HepG2 (cell line): ENCODE measurements around the gene AKTIP. TPM values are rescaled to one million over a fixed set of nuclear protein-coding genes. Genes with fewer than 3 reads are reported as not detected.
A peak's percentile ranks its signal among the peaks of the same experiment; 100 is the strongest.

Experiments
- AHR ChIP-seq: IDR thresholded peaks from 2 replicates; pipeline ENCODE4 v1.6.1; 2018; ENCODE audit warnings: missing genetic modification reagents, missing compliant biosample characterization
- CHD2 ChIP-seq: IDR thresholded peaks from 2 replicates; pipeline ENCODE4 v1.6.1; 2011; ENCODE audit warnings: low read depth, low read length, improper control_type of control experiment
- HCFC1 ChIP-seq: fragments of 150-350 bp; IDR thresholded peaks from 2 replicates; pipeline ENCODE4 v1.6.1; 2014; ENCODE audit warnings: low read depth, low read length
- ISX ChIP-seq: sonication (generic); formaldehyde crosslinking; conservative IDR thresholded peaks from 2 replicates; pipeline ENCODE4 v1.5.0; 2020; ENCODE audit warnings: missing genetic modification reagents
- MBD4 ChIP-seq: IDR thresholded peaks from 2 replicates; pipeline ENCODE4 v1.6.1; 2012; ENCODE audit warnings: low read length, inconsistent platforms, borderline replicate concordance
- NR2F1 ChIP-seq, 2 experiments: fragments of 450-650 bp in 1 of 2; formaldehyde crosslinking in 1 of 2; IDR thresholded peaks; 2 replicates each; pipeline versions ENCODE4 v1.5.0 to v1.6.1; 2016 to 2020; ENCODE audit warnings: mild to moderate bottlenecking in 1 of 2, missing compliant biosample characterization in 1 of 2, missing genetic modification reagents in 1 of 2, moderate library complexity in 1 of 2
- POLR2G ChIP-seq: fragments of 200-400 bp; formaldehyde crosslinking; IDR thresholded peaks from 2 replicates; pipeline ENCODE4 v1.6.1; 2018; ENCODE audit warnings: mild to moderate bottlenecking, low read depth, low read length, moderate library complexity
- RARG ChIP-seq: sonication (generic); formaldehyde crosslinking; IDR thresholded peaks from 2 replicates; pipeline ENCODE4 v1.4.0; 2020; ENCODE audit warnings: low read depth, mild to moderate bottlenecking, missing genetic modification reagents
- REPIN1 ChIP-seq: sonication (generic); formaldehyde crosslinking; IDR thresholded peaks from 2 replicates; pipeline ENCODE4 v1.8.0; 2022; ENCODE audit warnings: missing genetic modification reagents, low read depth, mild to moderate bottlenecking, borderline replicate concordance
- RXRA ChIP-seq: sonication (generic); formaldehyde crosslinking; IDR thresholded peaks from 2 replicates; pipeline ENCODE4 v1.5.1; 2020; ENCODE audit warnings: missing genetic modification reagents
- SIX1 ChIP-seq: sonication (generic); formaldehyde crosslinking; IDR thresholded peaks from 2 replicates; pipeline ENCODE4 v1.4.0; 2020; ENCODE audit warnings: missing genetic modification reagents, borderline replicate concordance
- SMC3 ChIP-seq: IDR thresholded peaks from 2 replicates; pipeline ENCODE4 v1.6.1; 2011; ENCODE audit warnings: low read length, improper control_type of control experiment
- SPEN ChIP-seq: sonication (generic); formaldehyde crosslinking; IDR thresholded peaks from 2 replicates; pipeline ENCODE4 v1.5.1; 2020; ENCODE audit warnings: low read depth, mild to moderate bottlenecking, missing genetic modification reagents
- TEAD2 ChIP-seq: sonication (generic); formaldehyde crosslinking; IDR thresholded peaks from 2 replicates; pipeline ENCODE4 v1.9.0; 2021; ENCODE audit warnings: missing genetic modification reagents
- U2AF2 ChIP-seq: fragments of 200-400 bp; formaldehyde crosslinking; IDR thresholded peaks from 2 replicates; pipeline ENCODE4 v1.6.1; 2017; ENCODE audit warnings: low read depth, mild to moderate bottlenecking, low read length
- XRCC5 ChIP-seq: fragments of 200-400 bp; formaldehyde crosslinking; optimal IDR thresholded peaks from 2 replicates; pipeline ENCODE3; 2017; ENCODE audit warnings: mild to moderate bottlenecking, low read length
- ZFP36L2 ChIP-seq: sonication (generic); formaldehyde crosslinking; IDR thresholded peaks from 2 replicates; pipeline ENCODE4 v1.4.0; 2020; ENCODE audit warnings: missing genetic modification reagents
- ZNF30 ChIP-seq: sonication (generic); formaldehyde crosslinking; IDR thresholded peaks from 2 replicates; pipeline ENCODE4 v1.5.0; 2020; ENCODE audit warnings: mild to moderate bottlenecking, missing genetic modification reagents
- ZNF44 ChIP-seq: sonication (generic); formaldehyde crosslinking; IDR thresholded peaks from 2 replicates; pipeline ENCODE4 v1.5.1; 2020; ENCODE audit warnings: mild to moderate bottlenecking, missing genetic modification reagents
- ZNF878 ChIP-seq: sonication (generic); formaldehyde crosslinking; IDR thresholded peaks from 2 replicates; pipeline ENCODE4 v1.8.1; 2023; ENCODE audit warnings: mild to moderate bottlenecking, missing genetic modification reagents, moderate library complexity
- ZSCAN30 ChIP-seq: sonication (generic); formaldehyde crosslinking; IDR thresholded peaks from 2 replicates; pipeline ENCODE4 v1.5.0; 2020; ENCODE audit warnings: mild to moderate bottlenecking, missing genetic modification reagents
- polyA plus RNA-seq, 8 experiments: library from polyadenylated mRNA; depleted of rRNA in 3 of 8; stranded (reverse) in 7 of 8; unstranded in 1 of 8; fragments of >200 nt; fragmentation: Illumina TruSeq in 4 of 8; extraction: Trizol in 4 of 8; gene quantifications; 2 replicates each; pipeline versions ENCODE4 v1.2.1 to v1.2.3, GENCODE V29; 2011 to 2016; ENCODE audit warnings: low read depth in 4 of 8, missing spikeins in 1 of 8, mixed read lengths in 1 of 8; ENCODE audit not compliant: insufficient read depth in 1 of 8
- total RNA-seq, 5 experiments: library from RNA; depleted of rRNA; stranded (reverse); fragments of >200 nt; fragmentation: Illumina TruSeq; extraction: Trizol; gene quantifications; 2 replicates each; pipeline ENCODE4 v1.2.3, GENCODE V29; 2016; ENCODE audit warnings: low read depth in 1 of 5
- TF ChIP-seq, protein P1 (sequence below): sonication (generic); formaldehyde crosslinking; IDR thresholded peaks from 2 replicates; pipeline ENCODE4 v1.8.0; 2022; ENCODE audit warnings: mild to moderate bottlenecking, missing genetic modification reagents, borderline replicate concordance
- TF ChIP-seq, protein P2 (sequence below): sonication (generic); formaldehyde crosslinking; IDR thresholded peaks from 2 replicates; pipeline ENCODE4 v1.5.1; 2020; ENCODE audit warnings: missing genetic modification reagents, mild to moderate bottlenecking, borderline replicate concordance
- TF ChIP-seq, protein P3 (sequence below): IDR thresholded peaks from 2 replicates; pipeline ENCODE4 v1.6.1; 2016
- TF ChIP-seq, protein P4 (sequence below): sonication (generic); formaldehyde crosslinking; IDR thresholded peaks from 2 replicates; pipeline ENCODE4 v1.4.0; 2020; ENCODE audit warnings: mild to moderate bottlenecking, missing genetic modification reagents
- TF ChIP-seq, protein P5 (sequence below): sonication (generic); formaldehyde crosslinking; IDR thresholded peaks from 2 replicates; pipeline ENCODE4 v1.5.1; 2020; ENCODE audit warnings: mild to moderate bottlenecking, missing genetic modification reagents, moderate library complexity

The AKTIP gene
- total and polyA plus RNA-seq, 2 of the 13 experiments (the other 11 are each of a cell fraction or from before 2014, with no cell fraction given): 28.8 to 49.0 TPM

DNA sequence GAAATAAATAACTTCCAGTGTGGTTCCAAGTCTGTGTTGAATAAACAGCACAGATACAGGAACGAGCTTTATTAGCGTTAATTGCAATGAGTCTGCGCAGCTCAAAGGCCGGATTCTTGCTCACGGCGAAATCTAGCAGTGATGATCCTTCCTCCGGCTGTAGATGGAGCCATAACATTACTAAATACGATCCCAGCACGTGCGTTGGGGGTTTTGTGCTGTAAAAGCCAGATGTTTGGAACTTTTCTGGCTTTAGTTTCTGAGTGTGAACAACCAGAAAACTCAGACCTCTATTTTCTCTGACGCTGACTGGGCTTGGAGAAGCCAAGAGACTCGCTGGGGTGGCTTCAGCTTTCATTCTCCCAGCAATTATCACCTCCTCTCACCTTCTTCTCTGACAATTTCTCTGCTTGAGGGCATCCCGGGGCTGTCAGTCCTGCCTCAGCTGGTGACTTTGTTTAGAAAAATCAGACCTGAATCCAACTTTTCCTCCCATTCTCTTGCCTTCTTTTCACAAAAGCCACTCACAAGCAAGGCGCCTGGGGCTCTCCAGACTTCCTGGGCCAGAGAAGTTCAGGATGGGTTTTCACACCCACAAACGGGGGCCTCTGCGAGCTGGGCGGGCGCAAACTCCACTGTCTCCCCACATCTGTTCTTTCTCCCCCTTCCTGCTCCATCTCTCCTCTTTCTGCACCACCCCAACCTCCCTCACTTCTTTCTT, 47.1 kb upstream of the AKTIP start (continued):
- TF ChIP-seq, protein P1, sequence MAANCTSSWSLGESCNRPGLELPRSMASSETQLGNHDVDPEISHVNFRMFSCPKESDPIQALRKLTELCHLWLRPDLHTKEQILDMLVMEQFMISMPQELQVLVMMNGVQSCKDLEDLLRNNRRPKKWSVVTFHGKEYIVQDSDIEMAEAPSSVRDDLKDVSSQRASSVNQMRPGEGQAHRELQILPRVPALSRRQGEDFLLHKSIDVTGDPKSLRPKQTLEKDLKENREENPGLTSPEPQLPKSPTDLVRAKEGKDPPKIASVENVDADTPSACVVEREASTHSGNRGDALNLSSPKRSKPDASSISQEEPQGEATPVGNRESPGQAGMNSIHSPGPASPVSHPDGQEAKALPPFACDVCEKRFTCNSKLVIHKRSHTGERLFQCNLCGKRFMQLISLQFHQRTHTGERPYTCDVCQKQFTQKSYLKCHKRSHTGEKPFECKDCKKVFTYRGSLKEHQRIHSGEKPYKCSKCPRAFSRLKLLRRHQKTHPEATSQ: no peak
- TF ChIP-seq RXRA (CRISPR knock-in tag) (no peak), ZNF30 (CRISPR knock-in tag) (no peak), CHD2 (no peak), ZNF878 (CRISPR knock-in tag) (no peak), SMC3 (peak; percentile 75), AHR (CRISPR knock-in tag) (no peak), MBD4 (no peak), U2AF2 (no peak), NR2F1 (CRISPR knock-in tag; IDR thresholded peaks at IDR 0.05) (no peak), TEAD2 (CRISPR knock-in tag) (no peak), SIX1 (CRISPR knock-in tag) (no peak), REPIN1 (CRISPR knock-in tag) (peak; percentile 66; the same call in 1 of the 2 replicates), SPEN (CRISPR knock-in tag) (no peak), POLR2G (no peak), RARG (CRISPR knock-in tag) (no peak), ZFP36L2 (CRISPR knock-in tag) (no peak), ISX (no peak), ZSCAN30 (no peak), XRCC5 (peak; percentile 31), ZNF44 (CRISPR knock-in tag) (0 out of 2 replicates have a peak, but pooled peaks have one; percentile 46), HCFC1 (no peak)
- TF ChIP-seq, protein P2, sequence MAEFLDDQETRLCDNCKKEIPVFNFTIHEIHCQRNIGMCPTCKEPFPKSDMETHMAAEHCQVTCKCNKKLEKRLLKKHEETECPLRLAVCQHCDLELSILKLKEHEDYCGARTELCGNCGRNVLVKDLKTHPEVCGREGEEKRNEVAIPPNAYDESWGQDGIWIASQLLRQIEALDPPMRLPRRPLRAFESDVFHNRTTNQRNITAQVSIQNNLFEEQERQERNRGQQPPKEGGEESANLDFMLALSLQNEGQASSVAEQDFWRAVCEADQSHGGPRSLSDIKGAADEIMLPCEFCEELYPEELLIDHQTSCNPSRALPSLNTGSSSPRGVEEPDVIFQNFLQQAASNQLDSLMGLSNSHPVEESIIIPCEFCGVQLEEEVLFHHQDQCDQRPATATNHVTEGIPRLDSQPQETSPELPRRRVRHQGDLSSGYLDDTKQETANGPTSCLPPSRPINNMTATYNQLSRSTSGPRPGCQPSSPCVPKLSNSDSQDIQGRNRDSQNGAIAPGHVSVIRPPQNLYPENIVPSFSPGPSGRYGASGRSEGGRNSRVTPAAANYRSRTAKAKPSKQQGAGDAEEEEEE (CRISPR knock-in tag): no peak
- TF ChIP-seq, protein P3, sequence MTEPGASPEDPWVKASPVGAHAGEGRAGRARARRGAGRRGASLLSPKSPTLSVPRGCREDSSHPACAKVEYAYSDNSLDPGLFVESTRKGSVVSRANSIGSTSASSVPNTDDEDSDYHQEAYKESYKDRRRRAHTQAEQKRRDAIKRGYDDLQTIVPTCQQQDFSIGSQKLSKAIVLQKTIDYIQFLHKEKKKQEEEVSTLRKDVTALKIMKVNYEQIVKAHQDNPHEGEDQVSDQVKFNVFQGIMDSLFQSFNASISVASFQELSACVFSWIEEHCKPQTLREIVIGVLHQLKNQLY: no peak
- TF ChIP-seq, protein P4, sequence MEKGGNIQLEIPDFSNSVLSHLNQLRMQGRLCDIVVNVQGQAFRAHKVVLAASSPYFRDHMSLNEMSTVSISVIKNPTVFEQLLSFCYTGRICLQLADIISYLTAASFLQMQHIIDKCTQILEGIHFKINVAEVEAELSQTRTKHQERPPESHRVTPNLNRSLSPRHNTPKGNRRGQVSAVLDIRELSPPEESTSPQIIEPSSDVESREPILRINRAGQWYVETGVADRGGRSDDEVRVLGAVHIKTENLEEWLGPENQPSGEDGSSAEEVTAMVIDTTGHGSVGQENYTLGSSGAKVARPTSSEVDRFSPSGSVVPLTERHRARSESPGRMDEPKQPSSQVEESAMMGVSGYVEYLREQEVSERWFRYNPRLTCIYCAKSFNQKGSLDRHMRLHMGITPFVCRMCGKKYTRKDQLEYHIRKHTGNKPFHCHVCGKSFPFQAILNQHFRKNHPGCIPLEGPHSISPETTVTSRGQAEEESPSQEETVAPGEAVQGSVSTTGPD: no peak
- TF ChIP-seq, protein P5, sequence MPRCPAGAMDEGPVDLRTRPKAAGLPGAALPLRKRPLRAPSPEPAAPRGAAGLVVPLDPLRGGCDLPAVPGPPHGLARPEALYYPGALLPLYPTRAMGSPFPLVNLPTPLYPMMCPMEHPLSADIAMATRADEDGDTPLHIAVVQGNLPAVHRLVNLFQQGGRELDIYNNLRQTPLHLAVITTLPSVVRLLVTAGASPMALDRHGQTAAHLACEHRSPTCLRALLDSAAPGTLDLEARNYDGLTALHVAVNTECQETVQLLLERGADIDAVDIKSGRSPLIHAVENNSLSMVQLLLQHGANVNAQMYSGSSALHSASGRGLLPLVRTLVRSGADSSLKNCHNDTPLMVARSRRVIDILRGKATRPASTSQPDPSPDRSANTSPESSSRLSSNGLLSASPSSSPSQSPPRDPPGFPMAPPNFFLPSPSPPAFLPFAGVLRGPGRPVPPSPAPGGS (CRISPR knock-in tag): no peak
